ENCODE data around the gene EFNA3. TPM values are rescaled to one million over a fixed set of nuclear protein-coding genes. Genes with fewer than 3 reads are reported as not detected.

Gene EFNA3
- total and polyA plus RNA-seq, 9 of the 15 experiments (the other 6 are each of a cell fraction or from before 2014, with no cell fraction given) = 0.59 to 7.9 (median 4.7) TPM

- TF ChIP-seq GTF2B (IDR thresholded peaks at IDR 0.05; ENCODE audit: extremely low read depth, insufficient read length) (no peak), CHD1 (IDR thresholded peaks at IDR 0.05; ENCODE audit: low read length) (peak; percentile 58), NFYB (IDR thresholded peaks at IDR 0.05; ENCODE audit: extremely low read depth, insufficient read length) (no peak), TFE3 (CRISPR knock-in tag; IDR thresholded peaks at IDR 0.05) (peak; percentile 96), RAD51 (IDR thresholded peaks at IDR 0.05; ENCODE audit: borderline replicate concordance, low read depth) (peak; percentile 93), BHLHE40 (IDR thresholded peaks at IDR 0.05; ENCODE audit: low read length) (peak; percentile 97), GTF2E2 (tag; IDR thresholded peaks at IDR 0.05) (no peak), NCOR1 (IDR thresholded peaks at IDR 0.05) (no peak), MAX (CRISPR knock-in tag; IDR thresholded peaks at IDR 0.05) (peak; percentile 72), SP1 (CRISPR knock-in tag; IDR thresholded peaks at IDR 0.05) (peak; percentile 56), ZEB2 (IDR thresholded peaks at IDR 0.05) (peak; percentile 60; the same call in 1 of the 2 replicates), VEZF1 (CRISPR knock-in tag; IDR thresholded peaks at IDR 0.05) (peak; percentile 64), NRF1 (conservative IDR thresholded peaks at IDR 0.05 in 1 of 2, IDR thresholded peaks at IDR 0.05 in 1 of 2) (peak; percentile 40 to 47; a peak in 2 of 4 replicates), CTBP1 (IDR thresholded peaks at IDR 0.05; ENCODE audit: borderline replicate concordance) (peak; percentile 19; the same call in 1 of the 2 replicates), PHF20 (IDR thresholded peaks at IDR 0.05; ENCODE audit: partially characterized antibody) (peak; percentile 42), GABPB1 (CRISPR knock-in tag; IDR thresholded peaks at IDR 0.05) (0 out of 2 replicates have a peak, but pooled peaks have one; percentile 33), RERE (CRISPR knock-in tag; IDR thresholded peaks at IDR 0.05; ENCODE audit: borderline replicate concordance) (0 out of 2 replicates have a peak, but pooled peaks have one; percentile 66), ZNF41 (CRISPR knock-in tag; conservative IDR thresholded peaks at IDR 0.05) (no peak)
Observed at GRCh38 chr1:155080312-155081228, 1.9 kb downstream of the EFNA3 start (continued).
